Activated CD4-positive, CD25-positive, alpha-beta regulatory T cell treated with anti-CD3 and anti-CD28 coated beads, Interleukin-2, amount 50 U/mL, for 24 hours (primary cell): Measurements from ENCODE around the gene MAPKAP1.
"Not testable (repeated sequence)": the region's sequence is repeated elsewhere in the genome, so short reads cannot be mapped to it uniquely, and the experiment has no call there.

Experiments used
- ATAC-seq, 2 donors: fragments of 150-1000 bp; cut with Tn5 transposase; one replicate each; pipeline ENCODE4 v1.10.0; 2021; ENCODE audit warnings: mild to moderate bottlenecking in 1 of 2, moderate library complexity in 1 of 2

MAPKAP1 gene

GRCh38 chr9:125730168-125730567, 23.2 kb upstream of the MAPKAP1 start:
- no peak for ATAC-seq

DNA sequence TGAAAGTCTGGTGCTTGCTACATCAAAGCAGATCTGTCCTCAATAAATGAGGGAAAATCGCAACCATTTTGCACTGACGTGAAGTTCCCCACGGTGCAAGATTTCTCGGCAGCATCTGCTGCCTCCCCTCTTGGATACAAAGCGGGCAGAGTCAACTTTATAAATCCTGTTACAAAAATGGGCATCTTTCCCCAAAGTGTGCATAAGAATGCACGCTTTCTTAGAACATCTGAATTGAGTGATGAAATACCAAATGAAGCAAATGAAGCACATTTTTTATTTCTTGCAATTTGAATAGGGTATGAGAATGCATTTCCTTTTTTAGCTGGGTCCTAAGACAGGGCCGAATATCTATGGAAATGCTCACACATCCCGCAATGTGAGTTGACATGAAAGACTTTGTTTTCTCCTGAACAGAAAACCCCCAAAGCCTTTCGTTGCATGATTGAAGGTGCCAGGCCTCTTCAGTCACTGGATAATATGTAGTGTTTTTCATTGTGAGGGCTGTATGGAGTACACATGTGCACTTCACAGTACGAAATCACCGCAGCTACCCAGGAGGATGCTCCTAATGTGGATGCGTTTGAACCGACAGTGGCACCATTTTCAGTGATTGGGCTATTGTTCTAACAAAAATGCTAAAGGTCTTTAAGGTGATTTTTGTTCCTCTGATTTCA, 19.6 kb upstream of the MAPKAP1 start:
- no peak for ATAC-seq

DNA sequence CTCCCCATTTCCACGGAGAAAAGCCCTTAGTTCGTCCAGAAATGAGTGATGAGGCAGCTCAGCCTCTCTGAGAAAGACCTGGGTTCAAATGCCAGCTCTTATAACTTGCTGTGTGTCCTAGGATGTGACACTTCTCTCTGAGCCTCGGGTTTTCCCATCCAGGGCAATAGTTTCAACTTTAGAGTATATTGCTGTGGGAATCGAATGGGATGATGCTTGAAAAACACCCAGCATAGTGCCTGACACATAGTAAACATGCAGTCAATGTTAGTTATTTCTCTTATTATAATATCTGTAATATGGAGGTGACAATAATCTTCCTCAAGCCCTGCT, 430 bp upstream of the MAPKAP1 start:
- no peak for ATAC-seq

GRCh38 chr9:125705893-125706292, 1.1 kb downstream of the MAPKAP1 start:
- no peak for ATAC-seq

DNA sequence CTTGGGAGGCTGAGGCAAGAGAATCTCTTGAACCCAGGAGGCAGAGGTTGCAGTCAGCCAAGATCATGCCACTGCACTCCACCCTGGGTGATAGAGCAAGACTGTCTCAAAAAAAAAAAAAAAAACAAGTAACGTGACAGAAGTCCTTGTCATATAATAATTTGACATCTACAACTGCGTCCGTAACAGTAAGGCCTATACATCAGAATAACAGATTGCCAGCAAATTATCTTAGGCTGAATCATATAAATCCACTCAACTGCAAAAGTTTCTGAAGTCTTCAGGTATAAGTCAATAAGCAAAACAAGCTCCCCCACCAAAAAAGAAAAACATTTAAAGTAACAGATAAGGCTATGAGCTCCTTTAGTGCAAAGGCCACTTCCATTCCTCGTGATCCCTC, 3.3 kb downstream of the MAPKAP1 start:
- ATAC-seq = no peak

- ATAC-seq = peak; percentile 79 to 82
Measured at GRCh38 chr9:125701351-125701750, 5.7 kb downstream of the MAPKAP1 start.

DNA sequence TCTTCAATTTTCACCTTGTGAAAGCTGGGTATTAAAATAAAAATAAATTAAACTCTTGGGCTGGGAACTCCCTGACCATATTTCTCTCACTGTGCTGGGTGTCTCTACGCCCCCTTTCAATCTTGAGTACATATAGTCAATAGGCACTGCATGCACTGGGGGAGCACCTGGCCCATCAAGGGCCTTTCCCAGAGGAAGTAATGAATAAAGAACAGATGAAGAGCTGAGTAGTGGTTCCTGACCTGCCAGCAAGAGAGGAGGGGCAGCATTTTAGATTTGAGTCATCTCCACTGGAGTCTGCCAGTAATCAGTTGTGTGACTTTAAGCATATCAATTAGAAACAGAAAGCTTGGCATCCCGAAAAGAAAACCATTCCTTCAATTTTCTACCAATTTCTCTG, 6.2 kb downstream of the MAPKAP1 start:
- peak; percentile 84 to 87 for ATAC-seq

- ATAC-seq = no peak
Measured at GRCh38 chr9:125699870-125700269, 7.1 kb downstream of the MAPKAP1 start.

DNA sequence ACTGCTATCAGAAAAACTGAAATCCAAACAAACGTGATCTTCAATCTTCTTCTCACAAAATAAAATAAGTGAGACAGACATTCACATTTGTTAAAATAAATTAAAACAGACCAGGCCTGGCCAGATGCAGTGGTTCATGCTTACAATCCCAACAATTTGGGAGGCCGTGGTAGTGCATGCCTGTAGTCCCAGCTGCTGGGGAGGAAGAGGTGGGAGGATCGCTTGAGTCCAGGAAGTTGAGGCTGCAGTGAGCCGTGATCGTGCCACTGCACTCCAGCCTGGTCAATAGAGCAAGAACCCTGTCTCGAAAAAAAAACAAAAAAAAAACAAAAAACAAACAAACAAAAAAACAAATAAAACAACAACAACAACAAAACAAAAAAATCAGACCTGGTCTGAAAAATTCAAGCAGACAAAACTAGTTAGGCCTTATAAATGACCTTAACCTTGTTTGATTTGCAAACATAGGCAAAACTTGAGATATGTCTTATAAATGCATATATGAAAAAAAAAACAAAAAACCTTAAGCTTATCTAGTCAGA, 10.8 kb downstream of the MAPKAP1 start:
- ATAC-seq = no peak

DNA sequence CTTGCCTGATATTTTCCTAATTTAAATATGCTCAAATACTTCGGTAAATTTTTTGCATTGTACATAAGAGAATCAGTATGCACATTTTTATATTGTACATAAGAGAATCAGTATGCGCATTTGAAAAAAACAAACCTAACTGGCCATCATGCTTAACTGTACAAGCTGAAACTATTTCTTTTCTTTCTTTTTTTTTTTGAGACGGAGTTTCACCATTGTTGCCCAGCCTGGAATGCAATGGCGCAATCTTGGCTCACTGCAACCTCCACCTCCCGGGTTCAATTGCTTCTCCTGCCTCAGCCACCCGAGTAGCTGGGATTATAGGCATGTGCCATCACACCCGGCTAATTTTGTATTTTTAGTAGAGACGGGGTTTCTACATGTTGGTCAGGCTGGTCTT, 11.5 kb downstream of the MAPKAP1 start:
- ATAC-seq = not testable (repeated sequence)

DNA sequence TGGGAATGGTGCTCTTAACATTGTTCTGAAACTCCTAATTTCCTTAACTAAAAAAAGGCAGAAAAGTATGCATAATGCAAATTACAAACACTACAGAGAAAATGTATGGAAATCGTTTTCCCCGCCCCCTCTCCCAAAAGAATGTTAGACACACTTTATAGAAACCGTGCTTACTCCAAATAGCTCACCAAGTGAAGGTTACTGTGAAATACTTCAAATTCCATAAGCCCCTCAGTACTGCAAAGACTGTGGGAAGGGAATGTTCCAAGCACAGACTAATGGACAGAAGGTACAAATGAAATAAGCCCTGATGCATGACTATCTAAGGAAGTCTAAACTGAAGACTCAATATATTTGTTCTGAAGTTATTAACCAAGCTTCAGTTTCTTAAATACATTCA, 12.5 kb downstream of the MAPKAP1 start:
- ATAC-seq = no peak

- not testable (repeated sequence) for ATAC-seq
Measured at GRCh38 chr9:125693492-125693891, 13.5 kb downstream of the MAPKAP1 start.

- ATAC-seq = no peak
Measured at GRCh38 chr9:125691869-125692268, 15.1 kb downstream of the MAPKAP1 start.

GRCh38 chr9:125690679-125691078, 16.3 kb downstream of the MAPKAP1 start:
- no peak for ATAC-seq

DNA sequence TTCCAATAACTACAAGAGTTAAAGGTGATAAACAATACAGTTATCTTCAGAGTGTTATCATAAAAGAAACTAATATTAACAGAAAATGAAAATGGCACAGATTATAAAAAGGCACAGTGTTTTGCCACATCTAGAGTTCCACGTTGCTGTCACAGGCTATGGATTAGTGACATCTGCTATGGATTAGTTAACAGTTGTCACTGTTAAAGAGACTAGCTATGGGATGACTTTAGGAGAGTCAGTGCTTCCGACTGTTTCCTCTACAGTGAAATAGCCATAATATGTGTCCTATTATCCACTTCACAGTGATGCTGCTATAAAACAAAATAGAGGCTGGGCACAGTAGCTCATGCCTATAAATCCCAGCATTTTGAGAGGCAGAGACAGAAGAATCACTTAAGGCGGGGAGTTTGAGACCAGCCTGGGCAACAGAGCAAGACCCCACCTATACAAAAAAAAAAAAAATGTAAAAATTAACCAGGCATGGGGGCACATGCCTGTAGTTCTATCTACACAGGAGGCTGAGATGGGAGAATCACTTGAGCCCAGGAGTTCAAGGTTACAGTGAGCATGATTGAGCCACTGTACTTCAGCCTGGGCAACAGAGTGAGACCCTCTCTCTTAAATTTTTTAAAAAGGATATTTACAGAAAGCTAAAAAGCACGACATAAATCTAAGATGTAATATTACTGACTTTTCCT, 19.7 kb downstream of the MAPKAP1 start:
- ATAC-seq = no peak

DNA sequence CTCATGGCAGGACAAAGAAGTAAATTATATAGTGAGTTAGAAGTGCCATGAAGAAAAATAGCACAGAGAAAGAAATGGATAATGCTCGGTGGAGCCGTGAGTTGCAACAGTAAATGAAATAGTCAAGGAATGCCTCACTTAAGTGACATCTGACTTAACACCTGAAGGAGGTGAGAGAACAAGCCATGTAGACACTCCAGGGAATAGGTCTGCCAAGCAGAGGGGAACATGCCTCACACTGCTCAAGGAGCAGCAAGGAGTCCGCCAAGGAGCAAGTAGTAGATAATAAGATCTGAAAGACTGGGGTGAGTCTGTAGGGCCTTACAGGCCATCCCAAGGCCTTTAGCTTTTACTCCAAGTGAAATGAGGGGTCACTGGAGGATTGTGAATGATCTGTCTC, 21.8 kb downstream of the MAPKAP1 start:
- no peak for ATAC-seq

DNA sequence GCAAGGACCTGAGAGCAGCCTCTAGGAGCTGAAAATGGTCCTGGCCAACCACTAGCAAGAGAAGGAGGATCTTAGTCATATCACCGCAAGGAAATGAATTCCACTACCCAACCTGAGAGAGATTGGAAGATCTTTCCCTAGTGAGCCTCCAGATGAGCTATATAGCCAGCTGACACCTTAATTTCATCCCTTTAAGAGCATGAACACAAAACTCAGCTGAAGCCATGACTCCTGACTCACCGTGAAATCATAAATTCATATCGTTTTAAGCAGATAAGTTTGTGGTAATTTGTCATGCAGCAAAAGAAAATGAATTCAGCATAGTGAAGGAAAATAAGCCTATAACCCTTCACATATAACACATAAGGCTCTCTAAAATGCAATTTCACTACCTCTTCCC, 23.5 kb downstream of the MAPKAP1 start:
- no peak for ATAC-seq

DNA sequence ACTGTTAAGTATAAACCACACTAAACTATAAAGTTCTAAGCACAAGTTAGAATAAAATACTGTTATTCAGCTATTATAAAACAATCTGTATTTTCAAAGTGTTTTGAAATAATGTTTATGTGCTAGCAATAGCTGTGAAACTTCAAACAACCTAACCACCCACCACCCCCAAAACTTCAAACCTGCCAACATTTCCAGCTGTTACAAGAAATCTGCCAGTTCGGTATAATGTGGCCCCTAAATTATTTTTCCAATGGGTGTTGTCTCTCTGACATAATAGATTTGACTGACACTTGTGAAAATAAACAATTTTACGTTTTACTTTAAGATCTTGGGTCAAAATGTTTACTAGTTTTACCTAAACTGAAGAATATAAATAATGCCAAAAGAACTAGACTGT, 24.7 kb downstream of the MAPKAP1 start:
- ATAC-seq = no peak

DNA sequence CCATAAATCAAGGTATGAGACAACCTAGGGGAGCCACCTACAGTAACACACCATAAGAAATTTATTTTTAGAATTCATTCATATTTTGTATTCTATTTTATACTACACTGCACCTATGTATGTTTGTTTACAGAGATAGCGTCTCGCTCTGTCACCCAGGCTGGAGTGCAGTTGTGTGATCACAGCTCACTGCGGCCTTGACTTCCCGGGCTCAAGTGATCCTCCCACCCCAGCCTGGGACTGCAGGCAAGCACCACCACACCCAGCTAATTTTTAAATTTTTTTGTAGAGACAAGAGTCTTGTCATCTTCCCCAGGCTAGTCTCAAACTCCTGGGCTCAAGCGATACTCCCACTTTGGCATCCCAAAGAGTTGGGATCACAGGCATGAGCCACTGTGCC, 25.4 kb downstream of the MAPKAP1 start:
- no peak for ATAC-seq

GRCh38 chr9:125681086-125681622, 25.9 kb downstream of the MAPKAP1 start:
- ATAC-seq = no peak

- no peak for ATAC-seq
Measured at GRCh38 chr9:125680445-125680844, 26.6 kb downstream of the MAPKAP1 start.

DNA sequence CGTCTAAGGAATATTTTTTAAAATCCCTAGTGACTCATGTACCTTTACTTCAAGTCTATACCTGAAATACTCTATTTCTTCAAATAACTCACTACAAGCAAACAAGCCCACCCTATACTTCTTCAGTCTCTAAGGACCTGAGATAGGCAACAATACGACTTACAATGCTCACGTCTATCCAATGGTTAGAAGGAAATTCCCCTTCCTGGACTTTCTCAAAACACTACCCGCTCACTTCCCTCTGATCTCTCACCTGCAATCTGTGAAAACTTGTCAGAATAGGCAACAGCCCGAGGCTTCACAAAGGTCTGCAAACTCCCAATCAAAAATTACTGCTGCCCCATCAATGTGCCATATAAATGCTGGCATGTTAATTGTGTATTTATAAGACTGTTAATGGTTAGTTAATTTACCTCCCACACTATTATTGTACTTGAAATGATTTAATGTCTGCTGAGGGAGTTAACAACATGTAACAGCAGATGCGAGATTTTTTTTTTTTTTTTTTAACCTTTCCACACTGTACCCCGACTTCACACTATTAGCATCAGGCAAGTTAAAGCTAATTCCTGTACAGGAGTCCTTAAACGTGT, 27.3 kb downstream of the MAPKAP1 start:
- no peak for ATAC-seq
